ENCODE data around the gene FGFR2.

FGFR2 gene

DNA sequence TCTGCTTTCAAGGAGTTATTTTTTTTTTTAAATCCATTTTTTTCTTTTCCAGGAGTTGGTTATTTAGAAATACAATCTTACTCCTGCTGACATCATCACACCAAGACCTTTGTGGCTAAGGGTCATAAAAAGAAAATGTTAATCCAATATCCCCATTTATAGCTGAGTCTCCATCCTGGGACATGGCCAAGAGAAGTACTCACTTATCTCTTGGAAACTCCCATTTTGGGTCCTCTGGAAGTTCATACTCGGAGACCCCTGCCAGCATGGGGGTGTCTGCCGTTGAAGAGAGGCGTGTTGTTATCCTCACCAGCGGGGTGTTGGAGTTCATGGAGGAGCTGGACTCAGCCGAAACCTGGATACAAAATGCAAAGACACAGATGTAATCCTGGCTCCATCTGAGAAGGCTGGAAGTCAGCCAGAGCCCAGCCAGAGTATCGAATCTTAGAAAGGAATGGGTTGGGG, 94.6 kb downstream of the FGFR2 start:
- TF ChIP-seq CEBPB (IDR thresholded peaks at IDR 0.05) = no peak
- no peak for TF ChIP-seq EP300 (IDR thresholded peaks at IDR 0.05; ENCODE audit: borderline replicate concordance)
- TF ChIP-seq MAX (IDR thresholded peaks at IDR 0.05) = no peak
- no peak for TF ChIP-seq TEAD4 (IDR thresholded peaks at IDR 0.05)
- TF ChIP-seq ZBTB7A (IDR thresholded peaks at IDR 0.05; ENCODE audit: low read depth) = no peak
- TF ChIP-seq, protein P1, sequence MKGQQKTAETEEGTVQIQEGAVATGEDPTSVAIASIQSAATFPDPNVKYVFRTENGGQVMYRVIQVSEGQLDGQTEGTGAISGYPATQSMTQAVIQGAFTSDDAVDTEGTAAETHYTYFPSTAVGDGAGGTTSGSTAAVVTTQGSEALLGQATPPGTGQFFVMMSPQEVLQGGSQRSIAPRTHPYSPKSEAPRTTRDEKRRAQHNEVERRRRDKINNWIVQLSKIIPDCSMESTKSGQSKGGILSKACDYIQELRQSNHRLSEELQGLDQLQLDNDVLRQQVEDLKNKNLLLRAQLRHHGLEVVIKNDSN (IDR thresholded peaks at IDR 0.05) = no peak
- no peak for TF ChIP-seq CREB1 (IDR thresholded peaks at IDR 0.05; ENCODE audit: low read depth)
- no peak for TF ChIP-seq REST (IDR thresholded peaks at IDR 0.05; ENCODE audit: low read depth)
- TF ChIP-seq FOXM1 (IDR thresholded peaks at IDR 0.05; ENCODE audit: borderline replicate concordance, low read depth) = no peak

DNA sequence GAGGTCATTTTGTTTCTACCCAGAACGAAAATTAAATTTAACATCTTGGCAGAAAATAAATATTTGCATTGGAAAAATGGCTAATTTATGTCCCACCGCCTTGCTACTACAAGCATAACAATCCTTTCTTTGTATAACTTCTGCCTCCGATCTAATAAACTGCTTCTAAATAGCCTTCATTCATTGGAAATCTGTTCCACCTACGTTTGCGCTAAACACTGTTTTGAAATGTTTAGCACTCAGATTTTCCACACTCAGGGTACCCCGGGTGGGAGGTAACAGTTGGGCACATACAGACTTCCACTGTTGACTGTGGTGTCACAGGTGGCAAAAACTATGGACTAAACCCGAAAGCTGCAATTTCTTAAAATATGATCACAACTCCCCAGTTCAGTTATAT, 96.4 kb downstream of the FGFR2 start:
- TF ChIP-seq REST (IDR thresholded peaks at IDR 0.05; ENCODE audit: low read depth) (no peak), TCF12 (IDR thresholded peaks at IDR 0.05; ENCODE audit: low read depth) (no peak)

DNA sequence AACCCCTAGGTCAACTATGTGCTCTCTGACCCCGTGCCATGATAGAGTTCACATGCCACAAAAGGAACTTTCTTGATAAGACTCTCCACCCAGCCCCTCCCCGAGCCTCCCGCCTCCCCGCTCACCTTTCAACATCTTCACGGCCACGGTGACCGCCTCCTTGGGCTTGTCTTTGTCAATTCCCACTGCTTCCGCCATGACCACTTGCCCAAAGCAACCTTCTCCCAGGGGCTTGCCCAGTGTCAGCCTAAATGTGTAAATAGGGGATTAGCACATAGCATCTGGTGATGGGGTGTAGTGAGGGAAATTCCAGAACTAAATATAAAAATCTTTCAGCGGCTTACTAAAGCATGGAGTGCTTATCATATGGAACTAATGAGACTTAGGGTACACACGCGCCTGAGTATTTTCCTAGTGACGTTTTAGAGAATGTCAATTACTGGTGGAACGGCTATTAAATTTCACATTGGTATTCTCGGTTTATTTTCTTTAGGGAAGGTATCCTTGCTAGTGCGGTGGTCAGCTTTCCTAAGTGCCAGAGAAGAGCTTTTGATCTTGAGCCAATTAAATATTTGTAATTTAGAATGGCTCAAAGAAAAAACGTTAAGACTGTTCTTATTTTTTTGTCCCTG, 97.4 kb downstream of the FGFR2 start:
- 0 out of 2 replicates have a peak, but pooled peaks have one; percentile 44 for TF ChIP-seq FOXM1 (IDR thresholded peaks at IDR 0.05; ENCODE audit: borderline replicate concordance, low read depth)
- TF ChIP-seq EGR1 (IDR thresholded peaks at IDR 0.05) = no peak
- TF ChIP-seq TEAD4 (IDR thresholded peaks at IDR 0.05) = peak; percentile 71
- peak; percentile 71 for TF ChIP-seq TCF12 (IDR thresholded peaks at IDR 0.05; ENCODE audit: low read depth)
- no peak for TF ChIP-seq TAF1 (IDR thresholded peaks at IDR 0.05; ENCODE audit: low read depth)
- peak; percentile 25; the same call in 1 of the 2 replicates for TF ChIP-seq MAX (IDR thresholded peaks at IDR 0.05)
- peak; percentile 18; the same call in 1 of the 2 replicates for TF ChIP-seq RAD21 (IDR thresholded peaks at IDR 0.05; ENCODE audit: low read depth)
- TF ChIP-seq CREB1 (IDR thresholded peaks at IDR 0.05; ENCODE audit: low read depth) = no peak
- TF ChIP-seq CEBPB (IDR thresholded peaks at IDR 0.05) = no peak
- no peak for TF ChIP-seq YY1 (IDR thresholded peaks at IDR 0.05; ENCODE audit: low read depth)
- TF ChIP-seq EP300 (IDR thresholded peaks at IDR 0.05; ENCODE audit: borderline replicate concordance) = peak; percentile 77
- TF ChIP-seq, protein P1 (IDR thresholded peaks at IDR 0.05) = no peak
- TF ChIP-seq REST (IDR thresholded peaks at IDR 0.05; ENCODE audit: low read depth) = no peak
- peak; percentile 5; the same call in 1 of the 2 replicates for TF ChIP-seq NFIC (IDR thresholded peaks at IDR 0.05)
- no peak for TF ChIP-seq ZBTB7A (IDR thresholded peaks at IDR 0.05; ENCODE audit: low read depth)

DNA sequence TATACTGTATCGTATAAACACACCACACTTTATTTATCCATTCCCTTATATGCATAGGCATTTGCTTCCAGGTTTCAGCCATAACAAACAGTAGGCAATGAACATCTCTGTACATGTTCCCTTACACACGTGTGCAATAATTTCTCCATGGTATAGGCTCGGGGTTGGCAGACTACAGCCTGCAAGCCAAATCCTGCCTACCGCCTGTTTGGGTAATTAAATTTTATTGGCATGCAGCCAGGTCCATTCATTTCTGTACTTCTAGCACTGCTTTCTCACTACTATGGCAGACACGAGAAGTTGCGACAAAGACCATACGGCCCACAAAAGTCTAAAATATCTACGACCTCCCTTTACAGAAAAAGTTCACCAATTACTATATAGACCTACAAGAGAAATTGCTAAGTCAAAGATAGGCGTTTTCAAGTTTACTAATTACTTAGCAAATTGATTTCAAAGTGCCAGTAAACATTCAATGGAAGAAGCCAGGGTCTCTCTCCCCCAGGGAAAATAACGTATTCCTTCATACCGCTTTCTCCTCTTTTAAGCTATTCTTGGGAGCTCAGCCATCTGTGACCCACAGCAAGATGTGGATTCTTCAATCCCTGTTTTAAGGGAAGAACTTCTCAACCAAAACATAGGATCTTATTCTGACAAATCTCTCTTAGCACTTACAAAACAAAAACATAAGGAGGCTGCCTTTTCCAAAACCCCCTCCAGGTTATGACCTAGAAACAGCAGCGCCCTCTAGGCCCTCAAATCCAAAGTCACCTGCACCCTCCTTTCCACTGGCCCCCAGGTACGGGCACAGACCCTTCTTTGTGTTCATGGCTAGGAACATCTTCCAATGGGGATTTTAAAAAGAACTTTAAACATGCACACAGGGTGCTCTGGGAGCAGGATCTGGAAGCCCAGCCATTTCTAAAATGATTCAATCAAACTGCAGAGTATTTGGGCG, 100.5 kb downstream of the FGFR2 start:
- TF ChIP-seq YY1 (IDR thresholded peaks at IDR 0.05; ENCODE audit: low read depth) = peak; percentile 38; the same call in 1 of the 2 replicates
- no peak for TF ChIP-seq CEBPB (IDR thresholded peaks at IDR 0.05)
- TF ChIP-seq CREB1 (IDR thresholded peaks at IDR 0.05; ENCODE audit: low read depth) = no peak
- no peak for TF ChIP-seq TCF12 (IDR thresholded peaks at IDR 0.05; ENCODE audit: low read depth)
- TF ChIP-seq, protein P1 (IDR thresholded peaks at IDR 0.05) = no peak
- TF ChIP-seq TEAD4 (IDR thresholded peaks at IDR 0.05) = no peak
- no peak for TF ChIP-seq FOXM1 (IDR thresholded peaks at IDR 0.05; ENCODE audit: borderline replicate concordance, low read depth)
- TF ChIP-seq RAD21 (IDR thresholded peaks at IDR 0.05; ENCODE audit: low read depth) = peak; percentile 23; the same call in 1 of the 2 replicates
- no peak for TF ChIP-seq MAX (IDR thresholded peaks at IDR 0.05)
- TF ChIP-seq NFIC (IDR thresholded peaks at IDR 0.05) = peak; percentile 87

Data from Ishikawa (cell line).